ENCODE data around the gene CDK3.
"Not testable (repeated sequence)": the region's sequence is repeated elsewhere in the genome, so short reads cannot be mapped to it uniquely, and the experiment has no call there.

The CDK3 gene

DNA sequence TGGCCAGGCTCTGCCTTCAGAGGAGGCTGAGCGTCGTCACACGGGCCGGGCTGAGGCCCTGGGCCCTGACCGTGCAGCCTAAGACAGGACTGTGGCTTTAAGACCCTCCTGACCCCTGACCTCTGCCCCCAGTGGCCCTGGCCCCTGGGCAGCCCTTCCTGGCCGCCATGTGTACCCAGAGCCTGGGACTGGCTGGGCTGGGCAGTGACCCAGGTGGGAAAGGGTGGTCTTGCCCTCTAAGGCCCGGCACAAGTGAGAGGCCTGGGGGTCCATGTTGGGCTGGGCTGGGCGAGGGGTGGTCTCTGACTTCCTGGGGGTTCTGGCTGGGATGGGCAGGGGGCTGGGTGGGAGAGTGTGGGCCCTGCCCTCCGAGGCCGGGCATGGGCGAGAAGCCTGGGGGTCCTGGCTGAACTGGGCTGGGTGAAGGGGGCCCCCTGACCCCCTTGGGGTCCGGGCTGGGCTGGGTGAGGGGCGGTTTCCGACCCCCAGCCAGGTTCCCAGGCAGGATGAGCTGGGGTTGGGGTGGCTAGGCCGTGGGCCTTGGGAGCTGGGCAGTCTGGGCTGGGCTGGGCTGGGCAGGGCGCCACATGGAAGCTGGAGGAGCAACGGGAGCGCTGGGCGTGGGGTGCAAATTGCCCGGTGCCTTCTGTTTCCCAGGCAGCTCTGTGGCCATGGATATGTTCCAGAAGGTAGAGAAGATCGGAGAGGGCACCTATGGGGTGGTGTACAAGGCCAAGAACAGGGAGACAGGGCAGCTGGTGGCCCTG is at the start of gene CDK3:
CDK3 (plus strand) TSS at position 101 of the 767 bp plus-strand sequence; CDS start at position 672, 571 bp downstream.
- DNase-seq: no peak

DNA sequence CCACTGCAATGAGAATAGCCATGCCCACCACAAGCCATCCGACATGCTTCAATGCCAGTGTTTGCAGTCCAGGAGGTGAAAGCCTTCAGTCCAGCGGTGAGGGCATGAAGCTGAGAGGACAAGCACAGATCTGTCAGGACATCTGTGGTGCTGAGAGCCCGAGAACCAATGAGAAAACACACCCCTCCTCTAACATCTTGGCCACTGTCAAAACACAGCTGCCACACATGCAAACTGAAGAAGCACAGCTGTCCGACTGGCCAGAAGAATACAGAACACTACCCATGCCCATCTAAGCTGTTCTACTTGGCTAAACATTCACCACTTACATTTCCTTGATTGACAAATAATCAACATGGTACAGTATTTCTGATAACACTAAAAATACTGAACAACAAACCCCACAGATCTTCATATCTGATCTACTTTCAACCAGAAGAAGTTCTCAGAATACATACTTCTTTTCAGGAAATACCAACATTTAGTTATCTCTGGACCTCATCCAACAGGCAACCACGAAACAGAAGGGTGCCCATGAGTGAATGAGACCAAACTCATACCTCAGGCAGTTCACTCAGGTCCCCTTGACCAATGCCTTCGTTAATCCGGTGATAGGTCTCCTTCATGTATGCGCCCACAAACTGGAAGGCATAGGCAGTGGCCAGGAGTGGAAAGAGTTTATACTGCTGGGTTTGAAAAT is 49.6 kb upstream of the CDK3 start:
- DNase-seq: no peak

- DNase-seq: no peak
Measured at GRCh38 chr17:75959051-75959838, 41.4 kb upstream of the CDK3 start.

DNA sequence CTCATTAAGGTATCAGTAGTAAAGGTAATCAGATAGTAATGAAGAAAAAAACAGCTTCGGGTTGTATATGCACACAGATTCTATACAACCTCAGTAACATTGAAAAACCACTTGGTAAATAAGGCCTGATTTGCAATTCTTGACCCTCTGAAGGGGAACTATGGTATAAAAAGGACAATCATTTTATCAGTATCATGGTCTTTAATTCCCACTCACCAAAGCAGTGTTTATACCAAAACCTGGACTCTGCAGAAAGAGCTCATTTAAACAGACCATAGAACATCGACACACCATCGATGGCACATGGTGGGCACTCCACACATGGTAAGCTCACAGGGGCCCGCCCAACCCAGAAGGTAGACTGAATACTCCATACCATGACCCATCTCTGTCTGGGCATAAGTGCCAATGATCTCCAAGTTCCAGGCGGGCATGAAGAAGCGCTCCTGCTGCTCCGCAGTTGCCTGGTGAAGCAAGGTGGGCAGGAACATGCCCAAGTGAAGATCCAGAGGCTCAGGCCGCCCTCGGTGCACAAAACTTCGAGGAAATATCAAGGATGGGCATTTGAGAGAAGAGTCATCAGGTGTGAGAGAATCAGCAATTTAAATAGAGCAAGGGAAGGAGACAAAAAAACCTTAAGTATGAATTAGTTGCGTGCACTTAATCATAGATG is 40.7 kb upstream of the CDK3 start:
- DNase-seq: no peak

DNA sequence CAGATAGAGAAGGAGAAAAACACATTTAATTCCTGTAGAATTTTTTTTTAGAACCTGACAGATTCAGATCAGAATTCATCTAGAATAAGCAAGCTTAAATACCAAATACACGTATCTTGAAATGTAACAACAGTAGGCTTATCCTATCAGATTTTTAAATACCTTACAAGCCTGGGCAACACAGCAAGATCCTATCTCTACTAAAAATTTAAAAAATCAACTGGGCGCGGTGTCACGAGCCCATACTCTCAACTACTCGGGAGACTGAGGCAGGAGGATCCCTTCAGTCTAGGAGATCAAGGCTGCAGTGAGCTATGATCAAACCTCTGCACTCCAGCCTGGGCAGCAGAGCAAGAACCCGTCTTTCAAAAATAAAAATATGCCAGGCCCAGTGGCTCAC is 35.2 kb upstream of the CDK3 start:
- no peak for DNase-seq

DNA sequence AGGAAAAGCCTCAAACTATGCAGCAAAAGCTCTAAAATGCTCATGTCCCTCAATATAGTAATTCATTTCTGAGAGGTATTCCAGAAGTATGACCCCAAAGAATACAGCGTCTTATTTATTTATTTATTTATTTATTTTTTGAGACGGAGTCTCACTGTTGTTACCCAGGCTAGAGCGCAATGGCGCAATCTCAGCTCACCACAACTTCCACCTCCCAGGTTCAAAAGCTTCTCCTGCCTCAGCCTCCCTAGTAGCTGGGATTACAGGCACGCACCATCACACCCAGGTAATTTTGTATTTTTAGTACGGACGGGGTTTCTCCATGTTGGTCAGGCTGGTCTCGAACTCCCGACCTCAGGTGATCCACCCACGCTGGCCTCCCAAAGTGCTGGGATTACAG is 31.6 kb upstream of the CDK3 start:
- not testable (repeated sequence) for DNase-seq

DNA sequence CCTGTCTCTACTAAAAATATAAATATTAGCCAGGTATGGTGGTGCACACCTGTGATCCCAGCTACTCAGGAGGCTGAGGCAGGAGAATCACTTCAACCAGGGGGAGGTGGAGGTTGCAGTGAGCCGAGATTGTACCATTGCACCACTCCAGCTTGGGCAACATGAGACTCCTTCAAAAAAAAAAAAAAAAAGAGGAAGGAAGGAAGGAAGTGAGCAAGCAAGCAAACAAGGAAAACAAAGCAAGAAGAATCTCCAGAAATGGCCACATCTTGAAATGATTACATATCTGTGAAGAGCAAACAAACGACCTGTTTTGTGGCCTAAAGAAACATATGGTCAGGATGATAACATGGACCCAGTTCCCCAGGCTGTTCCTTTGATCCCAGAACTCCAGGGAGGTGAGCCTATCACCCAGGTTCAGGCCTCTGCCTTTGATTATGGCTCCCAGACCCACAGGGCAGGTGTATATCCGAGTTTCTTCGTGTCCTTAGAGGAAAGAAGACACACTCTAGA is 30.6 kb upstream of the CDK3 start:
- no peak for DNase-seq

- DNase-seq: no peak
Measured at GRCh38 chr17:75970626-75971025, 30.0 kb upstream of the CDK3 start.

DNA sequence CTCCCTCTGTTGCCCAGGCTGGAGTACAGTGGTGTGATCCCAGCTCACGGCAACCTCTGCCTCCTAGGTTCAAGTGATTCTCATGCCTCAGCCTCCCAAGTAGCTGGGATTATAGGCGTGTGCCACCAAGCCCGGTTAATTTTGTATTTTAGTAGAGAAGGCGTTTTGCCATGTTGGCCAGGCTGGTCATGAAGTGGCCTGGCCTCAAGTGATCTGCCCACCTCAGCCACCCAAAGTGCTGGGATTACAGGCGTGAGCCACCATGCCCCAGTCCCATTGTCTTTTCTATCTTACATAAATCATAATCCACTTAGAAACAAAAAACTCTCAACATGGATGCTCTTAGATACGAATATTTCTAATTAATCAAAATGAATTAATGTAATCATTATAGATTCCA is 25.5 kb upstream of the CDK3 start:
- DNase-seq: not testable (repeated sequence)

GRCh38 chr17:75975757-75976174 is 24.9 kb upstream of the CDK3 start:
- no peak for DNase-seq

GRCh38 chr17:75976175-75976848 is 24.3 kb upstream of the CDK3 start:
- DNase-seq: no peak

GRCh38 chr17:75978938-75979704 is 21.5 kb upstream of the CDK3 start, which contains the start of the genes ACOX1 and TEN1:
Gene ACOX1 (minus strand): TSS chr17:75979166. CDS start chr17:75979073, 93 bp downstream.
Gene TEN1 (plus strand): TSS chr17:75979240. CDS start chr17:75986193, 6,953 bp downstream.
- DNase-seq: peak; percentile 94

- DNase-seq: no peak
Measured at GRCh38 chr17:75979705-75980187, 20.9 kb upstream of the CDK3 start.

GRCh38 chr17:75980188-75981018 is 20.3 kb upstream of the CDK3 start:
- no peak for DNase-seq

- DNase-seq: no peak
Measured at GRCh38 chr17:75981019-75981615, 19.5 kb upstream of the CDK3 start.

GRCh38 chr17:75983501-75984181 is 17.0 kb upstream of the CDK3 start:
- DNase-seq: no peak

DNA sequence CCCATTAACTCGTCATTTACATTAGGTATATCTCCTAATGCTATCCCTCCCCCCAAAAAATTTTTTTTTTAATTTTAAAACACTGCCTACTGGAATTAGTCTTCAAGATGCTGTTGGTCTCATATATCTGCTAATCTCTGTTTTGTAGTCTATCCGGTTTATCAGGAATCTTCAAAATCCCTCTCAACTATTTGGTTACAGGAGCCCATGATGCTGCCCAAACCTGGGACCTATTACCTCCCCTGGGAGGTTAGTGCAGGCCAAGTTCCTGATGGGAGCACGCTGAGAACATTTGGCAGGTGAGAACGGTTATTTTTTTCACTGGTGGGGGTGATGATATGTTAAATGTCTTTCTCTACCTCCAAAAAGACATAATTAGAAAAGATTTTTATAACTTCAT is 14.7 kb upstream of the CDK3 start:
- no peak for DNase-seq

DNA sequence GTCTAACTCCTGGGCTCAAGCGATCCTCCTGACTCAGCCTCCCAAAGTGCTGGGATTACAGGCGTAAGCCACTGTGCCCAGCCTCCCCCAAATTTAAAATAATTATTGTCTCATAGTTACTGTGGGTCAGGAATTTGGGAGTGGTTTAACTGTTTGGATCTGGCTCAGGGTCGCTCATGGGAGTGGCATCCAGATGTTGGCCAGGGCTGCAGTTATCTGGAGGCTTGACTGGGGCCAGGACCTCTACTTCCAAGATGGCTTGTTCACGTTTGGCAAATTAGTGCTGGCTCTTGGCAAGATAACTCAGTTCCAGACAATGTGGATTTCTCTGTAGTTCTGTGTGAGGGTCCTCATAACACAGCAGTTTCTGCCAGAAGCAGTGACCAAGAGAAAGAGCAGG is 13.6 kb upstream of the CDK3 start:
- DNase-seq: no peak

- no peak for DNase-seq
Measured at GRCh38 chr17:75991396-75991795, 9.3 kb upstream of the CDK3 start.

Data from DMS79 (cell line).